ENCODE results near the gene CEP350. TPM values are rescaled to one million over a fixed set of nuclear protein-coding genes. Genes with fewer than 3 reads are reported as not detected.

Gene CEP350
- total and polyA plus RNA-seq, 2 of the 13 experiments (the other 11 are each of a cell fraction or from before 2014, with no cell fraction given) = 7.6 to 35.9 TPM

GRCh38 chr1:179984942-179985341, 30.3 kb downstream of the CEP350 start:
- Histone ChIP-seq H3K9me3 (ENCODE audit: low read length) (no peaks in the 10 kb centered on the region), H3K27me3 (ENCODE audit: control insufficient read depth in 1 of 2, insufficient read depth in 2 of 2, low read length in 2 of 2) (no peaks in the 10 kb centered on the region), H4K20me1 (ENCODE audit: insufficient read depth, low read length) (no peaks in the 10 kb centered on the region), H3K9ac (ENCODE audit: insufficient read depth, low read depth, low read length) (no peak overlapping the region), H3K4me1 (ENCODE audit: insufficient read depth, low read length) (no peaks in the 10 kb centered on the region), H2AFZ (ENCODE audit: low read length) (no peak overlapping the region), H3K4me2 (ENCODE audit: low read depth, low read length) (no peak overlapping the region), H3K27ac (ENCODE audit: extremely low read length, insufficient read depth, low read length) (no peak overlapping the region), H3K79me2 (ENCODE audit: insufficient read depth, low read length) (peaks cover 32% of the 10 kb centered on the region), H3K4me3 (replicated peaks in 1 of 3; ENCODE audit: insufficient read depth in 1 of 3, low read depth in 2 of 3, low read length in 3 of 3) (no peak overlapping the region), H3K36me3 (replicated peaks in 1 of 2; ENCODE audit: control insufficient read depth in 1 of 2, insufficient read depth in 2 of 2, low read length in 2 of 2) (peaks cover 0 to 4% of the 10 kb centered on the region in 2 experiments; a peak in 2 of 5 replicates)
- intact Hi-C loops (cut with micrococcal nuclease; ENCODE audit: unreplicated experiment) = no loop called here
- in situ Hi-C loops (cut with HindIII; ENCODE audit: extremely low pct_ligation_motif_present, low pct_unique_long_range_greater_than_20kb) = no loop called here
- FAIRE-seq (no peak), ATAC-seq (no peak), DNase-seq (ENCODE audit: low spot score) (no peak)
- POLR2A ChIA-PET = no interaction called here
- no peak for TF ChIP-seq ZNF7 (CRISPR knock-in tag; IDR thresholded peaks at IDR 0.05)
- TF ChIP-seq, protein P1, sequence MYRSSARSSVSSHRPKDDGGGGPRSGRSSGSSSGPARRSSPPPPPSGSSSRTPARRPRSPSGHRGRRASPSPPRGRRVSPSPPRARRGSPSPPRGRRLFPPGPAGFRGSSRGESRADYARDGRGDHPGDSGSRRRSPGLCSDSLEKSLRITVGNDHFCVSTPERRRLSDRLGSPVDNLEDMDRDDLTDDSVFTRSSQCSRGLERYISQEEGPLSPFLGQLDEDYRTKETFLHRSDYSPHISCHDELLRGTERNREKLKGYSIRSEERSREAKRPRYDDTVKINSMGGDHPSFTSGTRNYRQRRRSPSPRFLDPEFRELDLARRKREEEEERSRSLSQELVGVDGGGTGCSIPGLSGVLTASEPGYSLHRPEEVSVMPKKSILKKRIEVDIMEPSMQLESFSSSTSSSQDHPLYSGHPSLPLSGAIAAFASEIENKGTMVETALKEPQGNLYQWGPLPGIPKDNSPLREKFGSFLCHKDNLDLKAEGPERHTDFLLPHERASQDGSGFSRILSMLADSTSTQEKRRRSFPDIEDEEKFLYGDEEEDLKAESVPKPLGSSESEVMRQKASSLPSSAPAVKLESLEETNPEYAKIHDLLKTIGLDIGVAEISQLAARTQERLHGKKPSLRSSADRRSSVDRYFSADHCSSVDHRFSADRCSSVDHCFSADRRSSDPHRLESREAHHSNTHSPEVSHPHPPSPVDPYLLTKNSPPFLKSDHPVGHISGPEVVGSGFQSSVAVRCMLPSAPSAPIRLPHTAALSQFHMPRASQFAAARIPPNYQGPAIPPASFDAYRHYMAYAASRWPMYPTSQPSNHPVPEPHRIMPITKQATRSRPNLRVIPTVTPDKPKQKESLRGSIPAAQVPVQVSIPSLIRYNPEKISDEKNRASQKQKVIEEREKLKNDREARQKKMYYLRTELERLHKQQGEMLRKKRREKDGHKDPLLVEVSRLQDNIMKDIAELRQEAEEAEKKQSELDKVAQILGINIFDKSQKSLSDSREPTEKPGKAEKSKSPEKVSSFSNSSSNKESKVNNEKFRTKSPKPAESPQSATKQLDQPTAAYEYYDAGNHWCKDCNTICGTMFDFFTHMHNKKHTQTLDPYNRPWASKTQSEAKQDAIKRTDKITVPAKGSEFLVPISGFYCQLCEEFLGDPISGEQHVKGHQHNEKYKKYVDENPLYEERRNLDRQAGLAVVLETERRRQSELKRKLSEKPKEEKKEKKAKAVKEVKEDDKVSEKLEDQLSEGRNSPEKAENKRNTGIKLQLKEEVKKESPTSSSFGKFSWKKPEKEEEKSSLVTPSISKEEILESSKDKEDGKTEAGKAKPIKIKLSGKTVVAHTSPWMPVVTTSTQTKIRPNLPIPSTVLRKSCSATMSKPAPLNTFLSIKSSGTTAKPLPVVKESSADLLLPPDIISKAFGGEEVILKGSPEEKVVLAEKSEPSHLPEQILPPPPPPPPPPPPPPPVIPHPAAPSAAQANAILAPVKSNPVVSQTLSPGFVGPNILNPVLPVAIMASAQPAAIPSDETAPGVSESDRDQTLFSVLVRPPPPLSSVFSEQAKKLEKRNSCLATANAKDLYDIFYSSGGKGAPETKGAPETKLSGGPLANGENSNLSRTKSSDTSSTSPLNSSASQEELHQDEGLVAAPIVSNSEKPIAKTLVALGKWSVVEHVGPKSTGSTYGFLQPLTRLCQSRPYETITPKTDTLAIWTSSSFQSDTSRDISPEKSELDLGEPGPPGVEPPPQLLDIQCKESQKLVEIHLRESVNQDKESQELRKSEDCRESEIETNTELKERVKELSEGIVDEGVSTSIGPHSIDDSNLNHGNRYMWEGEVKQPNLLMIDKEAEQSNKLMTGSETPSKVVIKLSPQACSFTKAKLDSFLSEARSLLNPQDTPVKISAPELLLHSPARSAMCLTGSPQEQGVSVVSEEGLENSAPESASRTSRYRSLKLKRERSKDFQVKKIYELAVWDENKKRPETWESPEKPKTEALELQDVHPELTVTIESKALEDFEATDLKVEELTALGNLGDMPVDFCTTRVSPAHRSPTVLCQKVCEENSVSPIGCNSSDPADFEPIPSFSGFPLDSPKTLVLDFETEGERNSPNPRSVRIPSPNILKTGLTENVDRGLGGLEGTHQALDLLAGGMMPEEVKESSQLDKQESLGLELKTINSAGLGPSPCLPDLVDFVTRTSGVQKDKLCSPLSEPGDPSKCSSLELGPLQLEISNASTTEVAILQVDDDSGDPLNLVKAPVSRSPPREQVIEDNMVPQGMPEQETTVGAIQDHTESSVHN (CRISPR knock-in tag; IDR thresholded peaks at IDR 0.05) = no peak
- CTCF ChIA-PET (ENCODE audit: low intra/inter-chr PET ratio, low total read pairs) = no interaction called here
- BruUV-seq (replicated peaks) = no TSS peak
